ENCODE measurements around the gene IRF8.

Gene IRF8

GRCh38 chr16:85943711-85944110 lies 44.7 kb downstream of the IRF8 start:
- no peak for DNase-seq (ENCODE audit: low read depth)
- no peak overlapping the region for H3K4me3 ChIP-seq (ENCODE audit: low read depth, low read length)
- TF ChIP-seq, protein P1, sequence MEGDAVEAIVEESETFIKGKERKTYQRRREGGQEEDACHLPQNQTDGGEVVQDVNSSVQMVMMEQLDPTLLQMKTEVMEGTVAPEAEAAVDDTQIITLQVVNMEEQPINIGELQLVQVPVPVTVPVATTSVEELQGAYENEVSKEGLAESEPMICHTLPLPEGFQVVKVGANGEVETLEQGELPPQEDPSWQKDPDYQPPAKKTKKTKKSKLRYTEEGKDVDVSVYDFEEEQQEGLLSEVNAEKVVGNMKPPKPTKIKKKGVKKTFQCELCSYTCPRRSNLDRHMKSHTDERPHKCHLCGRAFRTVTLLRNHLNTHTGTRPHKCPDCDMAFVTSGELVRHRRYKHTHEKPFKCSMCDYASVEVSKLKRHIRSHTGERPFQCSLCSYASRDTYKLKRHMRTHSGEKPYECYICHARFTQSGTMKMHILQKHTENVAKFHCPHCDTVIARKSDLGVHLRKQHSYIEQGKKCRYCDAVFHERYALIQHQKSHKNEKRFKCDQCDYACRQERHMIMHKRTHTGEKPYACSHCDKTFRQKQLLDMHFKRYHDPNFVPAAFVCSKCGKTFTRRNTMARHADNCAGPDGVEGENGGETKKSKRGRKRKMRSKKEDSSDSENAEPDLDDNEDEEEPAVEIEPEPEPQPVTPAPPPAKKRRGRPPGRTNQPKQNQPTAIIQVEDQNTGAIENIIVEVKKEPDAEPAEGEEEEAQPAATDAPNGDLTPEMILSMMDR (conservative IDR thresholded peaks at IDR 0.05; ENCODE audit: low read depth, low read length), result no peak

- TF ChIP-seq, protein P1 (conservative IDR thresholded peaks at IDR 0.05; ENCODE audit: low read depth, low read length), result no peak
- no peak for DNase-seq (ENCODE audit: low read depth)
- no peak overlapping the region for H3K4me3 ChIP-seq (ENCODE audit: low read depth, low read length)
Measured at GRCh38 chr16:85944572-85945423, 45.8 kb downstream of the IRF8 start.

DNA sequence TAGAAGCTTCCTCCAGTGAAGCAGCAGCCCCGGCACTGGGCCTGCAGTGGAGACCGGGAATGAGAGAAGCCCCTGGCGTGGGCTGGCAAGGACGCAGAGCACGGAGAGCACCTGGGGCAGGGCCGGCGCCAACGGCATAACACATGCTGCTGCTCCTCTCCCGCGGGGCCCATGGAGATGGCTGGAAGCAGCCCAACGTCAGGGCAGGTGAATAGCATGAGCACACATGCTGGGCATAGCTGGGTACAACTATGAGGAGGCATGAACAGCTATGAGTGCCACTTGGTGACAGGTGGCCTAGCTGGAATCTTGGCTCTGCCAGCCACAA lies 46.4 kb downstream of the IRF8 start:
- no peak for DNase-seq (ENCODE audit: low read depth)
- no peak overlapping the region for H3K4me3 ChIP-seq (ENCODE audit: low read depth, low read length)
- TF ChIP-seq, protein P1 (conservative IDR thresholded peaks at IDR 0.05; ENCODE audit: low read depth, low read length), result no peak

- DNase-seq (ENCODE audit: low read depth), result no peak
- TF ChIP-seq, protein P1 (conservative IDR thresholded peaks at IDR 0.05; ENCODE audit: low read depth, low read length), result no peak
- H3K4me3 ChIP-seq (ENCODE audit: low read depth, low read length), result no peak overlapping the region
Measured at GRCh38 chr16:85946541-85947124, 47.7 kb downstream of the IRF8 start.

DNA sequence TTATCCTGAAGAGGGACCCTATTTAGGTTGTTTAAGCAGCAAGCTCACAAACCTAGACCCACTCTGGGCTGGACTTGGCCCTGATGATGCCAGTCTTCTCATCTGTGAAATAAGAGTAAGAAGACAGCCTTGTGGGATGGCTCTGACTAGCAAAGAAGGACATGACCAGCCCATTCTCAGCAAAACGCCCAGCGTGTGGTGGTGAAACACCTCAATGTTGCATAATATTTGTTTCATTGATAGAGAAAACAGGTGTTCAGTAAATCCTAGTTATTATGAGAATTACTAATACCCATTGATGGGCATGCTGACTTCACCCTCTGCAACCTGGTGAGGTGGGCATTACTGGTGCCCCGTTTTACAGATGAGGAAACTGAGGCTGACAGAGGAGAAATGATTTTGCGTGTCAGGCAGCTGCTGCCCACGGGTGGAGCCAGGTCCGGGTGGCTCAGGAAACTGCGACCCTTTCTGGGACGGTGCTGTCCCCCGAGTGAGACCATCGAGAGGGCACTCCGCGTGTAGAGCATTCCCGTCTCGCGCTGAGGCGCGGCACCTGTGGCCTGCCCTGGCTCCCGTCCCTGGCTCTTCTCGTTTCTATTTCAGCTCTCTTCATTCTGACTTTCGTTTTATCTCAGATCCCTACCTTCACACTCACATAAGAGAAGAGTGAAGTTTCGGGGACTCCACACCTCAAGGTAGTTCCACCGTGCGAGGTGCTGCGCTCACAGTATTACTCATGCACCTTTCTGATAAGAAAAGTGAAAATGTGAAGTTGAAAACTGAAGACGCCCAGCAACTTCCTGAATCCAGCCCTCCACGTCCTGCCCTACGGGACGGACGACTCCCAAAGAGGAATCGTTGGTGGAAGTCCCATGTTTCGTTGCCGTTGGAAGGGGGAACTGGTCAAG lies 48.5 kb downstream of the IRF8 start:
- TF ChIP-seq, protein P1 (conservative IDR thresholded peaks at IDR 0.05; ENCODE audit: low read depth, low read length), result no peak
- H3K4me3 ChIP-seq (ENCODE audit: low read depth, low read length), result no peak overlapping the region
- DNase-seq (ENCODE audit: low read depth), result no peak

DNA sequence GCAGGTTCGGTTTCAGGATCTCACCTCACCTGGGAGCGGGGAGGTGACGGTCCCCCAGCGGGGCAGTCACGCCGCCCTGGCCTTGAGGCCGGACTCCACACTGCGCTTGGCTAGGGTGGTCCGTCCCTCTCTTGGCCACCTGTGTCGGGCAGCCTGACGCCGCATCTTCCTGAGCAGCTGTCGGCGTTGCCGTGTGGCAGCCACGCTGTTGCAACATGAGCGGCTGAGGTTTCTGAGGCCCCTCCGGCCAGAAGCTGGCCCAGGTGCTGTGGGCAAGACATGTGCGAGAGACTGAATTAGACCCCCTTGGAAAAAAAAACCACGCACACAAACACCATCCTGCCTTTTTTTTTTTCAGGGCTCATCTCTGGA lies 49.2 kb downstream of the IRF8 start:
- DNase-seq (ENCODE audit: low read depth), result no peak
- TF ChIP-seq, protein P1 (conservative IDR thresholded peaks at IDR 0.05; ENCODE audit: low read depth, low read length), result no peak
- no peak overlapping the region for H3K4me3 ChIP-seq (ENCODE audit: low read depth, low read length)
